WTC11 (cell line): Measurements from ENCODE around the gene PARD3B. TPM values are rescaled to one million over a fixed set of nuclear protein-coding genes. Genes with fewer than 3 reads are reported as not detected.

Experiments
- ATAC-seq: fragments of 200-7000 bp; cut with Tn5 transposase; 2 replicates; pipeline ENCODE4 v1.10.0; 2021; ENCODE audit warnings: mild to moderate bottlenecking, moderate library complexity
- CTCF ChIA-PET: fragments of 300-600 bp; sonication (Branson Sonifier 250); formaldehyde crosslinking; loops from one replicate; lab custom pipeline; 2021; ENCODE audit warnings: antibody characterized with exemption; lab: Charles Lee
- POLR2A ChIA-PET: fragments of 350-600 bp; sonication (Branson Sonifier 250); formaldehyde crosslinking; loops from one replicate; lab custom pipeline; 2021; ENCODE audit warnings: antibody characterized with exemption; lab: Charles Lee
- DNase-seq: peaks from one replicate; pipeline ENCODE4 v3.0.0; 2021; ENCODE audit warnings: low spot score
- H3K27ac Mint-ChIP-seq: 2 replicates; pipeline ENCODE4 v1.8.0; 2021; ENCODE audit warnings: mixed read lengths
- H3K27me3 Mint-ChIP-seq: 2 replicates; pipeline ENCODE4 v1.8.0; 2021; ENCODE audit warnings: low read depth, mild to moderate bottlenecking, moderate library complexity, mixed read lengths
- H3K36me3 Mint-ChIP-seq: 2 replicates; pipeline ENCODE4 v1.8.0; 2021; ENCODE audit warnings: mixed read lengths
- H3K4me1 Mint-ChIP-seq: 2 replicates; pipeline ENCODE4 v1.8.0; 2022; ENCODE audit warnings: mixed read lengths
- H3K4me3 Mint-ChIP-seq: 2 replicates; pipeline ENCODE4 v1.8.0; 2021; ENCODE audit warnings: mild to moderate bottlenecking, moderate library complexity, mixed read lengths
- H3K9me3 Mint-ChIP-seq: 2 replicates; pipeline ENCODE4 v1.8.0; 2021; ENCODE audit warnings: mixed read lengths
- CREB1 ChIP-seq: sonication (generic); formaldehyde crosslinking; IDR thresholded peaks from 2 replicates; pipeline ENCODE4 v1.8.0; 2023; ENCODE audit warnings: mild to moderate bottlenecking, missing genetic modification reagents
- E2F1 ChIP-seq: sonication (generic); formaldehyde crosslinking; IDR thresholded peaks from 2 replicates; pipeline ENCODE4 v1.8.0; 2022; ENCODE audit warnings: mild to moderate bottlenecking, missing genetic modification reagents
- E2F4 ChIP-seq: sonication (generic); formaldehyde crosslinking; IDR thresholded peaks from 2 replicates; pipeline ENCODE4 v1.8.1; 2022; ENCODE audit warnings: low read depth, mild to moderate bottlenecking, moderate library complexity, missing genetic modification reagents, borderline replicate concordance
- ESRRA ChIP-seq: sonication (generic); formaldehyde crosslinking; IDR thresholded peaks from 2 replicates; pipeline ENCODE4 v1.8.1; 2022; ENCODE audit warnings: mild to moderate bottlenecking, missing genetic modification reagents, borderline replicate concordance
- GTF2I ChIP-seq: fragments of 250-450 bp; sonication (Bioruptor Pico); conservative IDR thresholded peaks from 2 replicates; pipeline ENCODE4 v1.4.0; 2021; ENCODE audit warnings: mild to moderate bottlenecking
- HMGA2 ChIP-seq: fragments of 250-450 bp; sonication (Bioruptor Pico); IDR thresholded peaks from 2 replicates; pipeline ENCODE4 v1.4.0; 2021; ENCODE audit warnings: mild to moderate bottlenecking, moderate library complexity
- JUN ChIP-seq: sonication (generic); formaldehyde crosslinking; IDR thresholded peaks from 2 replicates; pipeline ENCODE4 v1.8.0; 2023; ENCODE audit warnings: mild to moderate bottlenecking, missing genetic modification reagents
- KAT7 ChIP-seq: sonication (generic); formaldehyde crosslinking; IDR thresholded peaks from 2 replicates; pipeline ENCODE4 v1.8.1; 2023; ENCODE audit warnings: missing genetic modification reagents, mild to moderate bottlenecking, borderline replicate concordance
- NFYB ChIP-seq: sonication (generic); formaldehyde crosslinking; conservative IDR thresholded peaks from 2 replicates; pipeline ENCODE4 v1.8.0; 2022; ENCODE audit warnings: low read depth, missing genetic modification reagents
- PRDM15 ChIP-seq: sonication (generic); formaldehyde crosslinking; IDR thresholded peaks from 2 replicates; pipeline ENCODE4 v1.8.0; 2022; ENCODE audit warnings: missing genetic modification reagents
- SMAD4 ChIP-seq: sonication (generic); formaldehyde crosslinking; IDR thresholded peaks from 2 replicates; pipeline ENCODE4 v1.8.0; 2022; ENCODE audit warnings: mild to moderate bottlenecking, missing genetic modification reagents
- TCF7 ChIP-seq: sonication (generic); formaldehyde crosslinking; IDR thresholded peaks from 2 replicates; pipeline ENCODE4 v1.8.0; 2022; ENCODE audit warnings: mild to moderate bottlenecking, low read depth, missing genetic modification reagents, moderate library complexity
- ZNF138 ChIP-seq: sonication (generic); formaldehyde crosslinking; conservative IDR thresholded peaks from 2 replicates; pipeline ENCODE4 v1.8.1; 2022; ENCODE audit warnings: mild to moderate bottlenecking, moderate library complexity, missing genetic modification reagents
- ZNF263 ChIP-seq: sonication (generic); formaldehyde crosslinking; IDR thresholded peaks from 2 replicates; pipeline ENCODE4 v1.8.1; 2022; ENCODE audit warnings: low read depth, mild to moderate bottlenecking, moderate library complexity, missing genetic modification reagents
- total RNA-seq: library from RNA; stranded (reverse); gene quantifications from 3 replicates; pipeline ENCODE4 v1.2.3, GENCODE V29; 2021
- TF ChIP-seq, protein P1 (sequence below): sonication (generic); formaldehyde crosslinking; conservative IDR thresholded peaks from 2 replicates; pipeline ENCODE4 v1.8.1; 2023; ENCODE audit warnings: mild to moderate bottlenecking, low read depth, missing genetic modification reagents, moderate library complexity
- TF ChIP-seq, protein P2 (sequence below): sonication (generic); formaldehyde crosslinking; IDR thresholded peaks from 2 replicates; pipeline ENCODE4 v1.8.0; 2023; ENCODE audit warnings: mild to moderate bottlenecking, missing genetic modification reagents
- TF ChIP-seq, protein P3 (sequence below): fragments of 250-450 bp; sonication (Bioruptor Pico); IDR thresholded peaks from 2 replicates; pipeline ENCODE4 v1.9.0; 2021; ENCODE audit warnings: mild to moderate bottlenecking
- TF ChIP-seq, protein P4 (sequence below): sonication (generic); formaldehyde crosslinking; IDR thresholded peaks from 2 replicates; pipeline ENCODE4 v1.8.1; 2023; ENCODE audit warnings: mild to moderate bottlenecking, missing genetic modification reagents

Gene PARD3B
- total RNA-seq, 1 experiment from 2014 or later: 5.6 TPM

GRCh38 chr2:205014201-205014600, 468.9 kb downstream of the PARD3B start:
- ChIA-PET CTCF (no interaction called here), POLR2A (no interaction called here)
- no peak for ATAC-seq
- Mint-ChIP-seq H3K27me3 (no peaks in the 10 kb centered on the region), H3K4me1 (peaks cover 10% of the 10 kb centered on the region), H3K4me3 (no peak overlapping the region), H3K36me3 (no peaks in the 10 kb centered on the region), H3K27ac (no peak overlapping the region), H3K9me3 (no peaks in the 10 kb centered on the region)
- TF ChIP-seq ESRRA (CRISPR knock-in tag): no peak
- TF ChIP-seq, protein P1, sequence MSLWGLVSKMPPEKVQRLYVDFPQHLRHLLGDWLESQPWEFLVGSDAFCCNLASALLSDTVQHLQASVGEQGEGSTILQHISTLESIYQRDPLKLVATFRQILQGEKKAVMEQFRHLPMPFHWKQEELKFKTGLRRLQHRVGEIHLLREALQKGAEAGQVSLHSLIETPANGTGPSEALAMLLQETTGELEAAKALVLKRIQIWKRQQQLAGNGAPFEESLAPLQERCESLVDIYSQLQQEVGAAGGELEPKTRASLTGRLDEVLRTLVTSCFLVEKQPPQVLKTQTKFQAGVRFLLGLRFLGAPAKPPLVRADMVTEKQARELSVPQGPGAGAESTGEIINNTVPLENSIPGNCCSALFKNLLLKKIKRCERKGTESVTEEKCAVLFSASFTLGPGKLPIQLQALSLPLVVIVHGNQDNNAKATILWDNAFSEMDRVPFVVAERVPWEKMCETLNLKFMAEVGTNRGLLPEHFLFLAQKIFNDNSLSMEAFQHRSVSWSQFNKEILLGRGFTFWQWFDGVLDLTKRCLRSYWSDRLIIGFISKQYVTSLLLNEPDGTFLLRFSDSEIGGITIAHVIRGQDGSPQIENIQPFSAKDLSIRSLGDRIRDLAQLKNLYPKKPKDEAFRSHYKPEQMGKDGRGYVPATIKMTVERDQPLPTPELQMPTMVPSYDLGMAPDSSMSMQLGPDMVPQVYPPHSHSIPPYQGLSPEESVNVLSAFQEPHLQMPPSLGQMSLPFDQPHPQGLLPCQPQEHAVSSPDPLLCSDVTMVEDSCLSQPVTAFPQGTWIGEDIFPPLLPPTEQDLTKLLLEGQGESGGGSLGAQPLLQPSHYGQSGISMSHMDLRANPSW: no peak
- no peak for TF ChIP-seq HMGA2 (CRISPR knock-in tag)
- no peak for TF ChIP-seq E2F4 (CRISPR knock-in tag)
- no peak for TF ChIP-seq ZNF138 (CRISPR knock-in tag)
- no peak for TF ChIP-seq NFYB
- TF ChIP-seq TCF7 (CRISPR knock-in tag): no peak
- TF ChIP-seq KAT7: no peak
- TF ChIP-seq, protein P2, sequence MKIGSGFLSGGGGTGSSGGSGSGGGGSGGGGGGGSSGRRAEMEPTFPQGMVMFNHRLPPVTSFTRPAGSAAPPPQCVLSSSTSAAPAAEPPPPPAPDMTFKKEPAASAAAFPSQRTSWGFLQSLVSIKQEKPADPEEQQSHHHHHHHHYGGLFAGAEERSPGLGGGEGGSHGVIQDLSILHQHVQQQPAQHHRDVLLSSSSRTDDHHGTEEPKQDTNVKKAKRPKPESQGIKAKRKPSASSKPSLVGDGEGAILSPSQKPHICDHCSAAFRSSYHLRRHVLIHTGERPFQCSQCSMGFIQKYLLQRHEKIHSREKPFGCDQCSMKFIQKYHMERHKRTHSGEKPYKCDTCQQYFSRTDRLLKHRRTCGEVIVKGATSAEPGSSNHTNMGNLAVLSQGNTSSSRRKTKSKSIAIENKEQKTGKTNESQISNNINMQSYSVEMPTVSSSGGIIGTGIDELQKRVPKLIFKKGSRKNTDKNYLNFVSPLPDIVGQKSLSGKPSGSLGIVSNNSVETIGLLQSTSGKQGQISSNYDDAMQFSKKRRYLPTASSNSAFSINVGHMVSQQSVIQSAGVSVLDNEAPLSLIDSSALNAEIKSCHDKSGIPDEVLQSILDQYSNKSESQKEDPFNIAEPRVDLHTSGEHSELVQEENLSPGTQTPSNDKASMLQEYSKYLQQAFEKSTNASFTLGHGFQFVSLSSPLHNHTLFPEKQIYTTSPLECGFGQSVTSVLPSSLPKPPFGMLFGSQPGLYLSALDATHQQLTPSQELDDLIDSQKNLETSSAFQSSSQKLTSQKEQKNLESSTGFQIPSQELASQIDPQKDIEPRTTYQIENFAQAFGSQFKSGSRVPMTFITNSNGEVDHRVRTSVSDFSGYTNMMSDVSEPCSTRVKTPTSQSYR (CRISPR knock-in tag): no peak
- no peak for TF ChIP-seq SMAD4 (CRISPR knock-in tag)
- no peak for TF ChIP-seq CREB1 (CRISPR knock-in tag)
- no peak for TF ChIP-seq ZNF263
- no peak for TF ChIP-seq JUN
- TF ChIP-seq, protein P3, sequence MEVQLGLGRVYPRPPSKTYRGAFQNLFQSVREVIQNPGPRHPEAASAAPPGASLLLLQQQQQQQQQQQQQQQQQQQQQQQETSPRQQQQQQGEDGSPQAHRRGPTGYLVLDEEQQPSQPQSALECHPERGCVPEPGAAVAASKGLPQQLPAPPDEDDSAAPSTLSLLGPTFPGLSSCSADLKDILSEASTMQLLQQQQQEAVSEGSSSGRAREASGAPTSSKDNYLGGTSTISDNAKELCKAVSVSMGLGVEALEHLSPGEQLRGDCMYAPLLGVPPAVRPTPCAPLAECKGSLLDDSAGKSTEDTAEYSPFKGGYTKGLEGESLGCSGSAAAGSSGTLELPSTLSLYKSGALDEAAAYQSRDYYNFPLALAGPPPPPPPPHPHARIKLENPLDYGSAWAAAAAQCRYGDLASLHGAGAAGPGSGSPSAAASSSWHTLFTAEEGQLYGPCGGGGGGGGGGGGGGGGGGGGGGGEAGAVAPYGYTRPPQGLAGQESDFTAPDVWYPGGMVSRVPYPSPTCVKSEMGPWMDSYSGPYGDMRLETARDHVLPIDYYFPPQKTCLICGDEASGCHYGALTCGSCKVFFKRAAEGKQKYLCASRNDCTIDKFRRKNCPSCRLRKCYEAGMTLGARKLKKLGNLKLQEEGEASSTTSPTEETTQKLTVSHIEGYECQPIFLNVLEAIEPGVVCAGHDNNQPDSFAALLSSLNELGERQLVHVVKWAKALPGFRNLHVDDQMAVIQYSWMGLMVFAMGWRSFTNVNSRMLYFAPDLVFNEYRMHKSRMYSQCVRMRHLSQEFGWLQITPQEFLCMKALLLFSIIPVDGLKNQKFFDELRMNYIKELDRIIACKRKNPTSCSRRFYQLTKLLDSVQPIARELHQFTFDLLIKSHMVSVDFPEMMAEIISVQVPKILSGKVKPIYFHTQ (CRISPR knock-in tag): no peak
- TF ChIP-seq E2F1 (CRISPR knock-in tag): no peak
- TF ChIP-seq, protein P4, sequence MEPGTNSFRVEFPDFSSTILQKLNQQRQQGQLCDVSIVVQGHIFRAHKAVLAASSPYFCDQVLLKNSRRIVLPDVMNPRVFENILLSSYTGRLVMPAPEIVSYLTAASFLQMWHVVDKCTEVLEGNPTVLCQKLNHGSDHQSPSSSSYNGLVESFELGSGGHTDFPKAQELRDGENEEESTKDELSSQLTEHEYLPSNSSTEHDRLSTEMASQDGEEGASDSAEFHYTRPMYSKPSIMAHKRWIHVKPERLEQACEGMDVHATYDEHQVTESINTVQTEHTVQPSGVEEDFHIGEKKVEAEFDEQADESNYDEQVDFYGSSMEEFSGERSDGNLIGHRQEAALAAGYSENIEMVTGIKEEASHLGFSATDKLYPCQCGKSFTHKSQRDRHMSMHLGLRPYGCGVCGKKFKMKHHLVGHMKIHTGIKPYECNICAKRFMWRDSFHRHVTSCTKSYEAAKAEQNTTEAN (CRISPR knock-in tag): no peak
- TF ChIP-seq PRDM15 (CRISPR knock-in tag): no peak
- no peak for TF ChIP-seq GTF2I (CRISPR knock-in tag)
- no peak for DNase-seq
